NCI-H1436 treated with DMSO at 0.1 percent for 48 hours (cell line): ENCODE measurements around the gene MPZL2.

Experiments used
- DNase-seq: peaks from one replicate; lab custom pipeline; 2025; lab: John Stamatoyannopoulos, UW

The MPZL2 gene

DNA sequence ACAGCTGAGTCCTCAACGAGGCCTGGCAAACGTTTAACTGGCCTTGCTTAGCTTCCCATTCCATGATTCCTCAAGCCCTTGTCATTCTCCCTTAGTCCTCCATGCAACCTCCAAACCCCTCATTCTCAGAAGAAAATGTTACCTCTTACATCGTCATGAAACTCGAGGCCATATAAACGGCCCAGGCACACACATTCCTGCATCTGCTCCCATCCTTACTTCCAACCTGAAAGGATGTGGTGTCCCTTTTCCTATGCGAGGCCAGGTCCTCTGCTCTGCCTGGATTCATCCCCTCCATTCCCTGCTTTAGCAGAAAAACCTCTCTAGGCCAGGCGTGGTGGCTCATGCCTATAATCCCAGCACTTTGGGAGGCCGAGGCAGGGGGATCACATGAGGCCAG is 20.9 kb downstream of the MPZL2 start:
- DNase-seq, result no peak

DNA sequence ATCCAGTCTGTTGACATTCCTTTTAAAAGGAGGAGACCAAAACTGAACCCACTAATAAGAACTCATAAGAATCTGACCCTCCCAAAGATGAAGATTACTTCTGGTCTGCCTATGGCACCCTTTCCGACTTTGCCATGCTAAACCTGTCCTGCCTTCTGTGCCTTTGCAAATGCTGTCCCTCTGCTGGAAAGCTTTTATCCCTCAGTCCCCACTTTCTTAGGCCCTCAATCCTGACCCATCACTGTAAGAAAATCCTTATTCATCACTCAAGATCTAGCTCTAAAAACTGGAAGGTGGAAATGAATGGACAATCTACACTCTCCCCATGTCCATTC is 22.4 kb downstream of the MPZL2 start:
- no peak for DNase-seq

DNA sequence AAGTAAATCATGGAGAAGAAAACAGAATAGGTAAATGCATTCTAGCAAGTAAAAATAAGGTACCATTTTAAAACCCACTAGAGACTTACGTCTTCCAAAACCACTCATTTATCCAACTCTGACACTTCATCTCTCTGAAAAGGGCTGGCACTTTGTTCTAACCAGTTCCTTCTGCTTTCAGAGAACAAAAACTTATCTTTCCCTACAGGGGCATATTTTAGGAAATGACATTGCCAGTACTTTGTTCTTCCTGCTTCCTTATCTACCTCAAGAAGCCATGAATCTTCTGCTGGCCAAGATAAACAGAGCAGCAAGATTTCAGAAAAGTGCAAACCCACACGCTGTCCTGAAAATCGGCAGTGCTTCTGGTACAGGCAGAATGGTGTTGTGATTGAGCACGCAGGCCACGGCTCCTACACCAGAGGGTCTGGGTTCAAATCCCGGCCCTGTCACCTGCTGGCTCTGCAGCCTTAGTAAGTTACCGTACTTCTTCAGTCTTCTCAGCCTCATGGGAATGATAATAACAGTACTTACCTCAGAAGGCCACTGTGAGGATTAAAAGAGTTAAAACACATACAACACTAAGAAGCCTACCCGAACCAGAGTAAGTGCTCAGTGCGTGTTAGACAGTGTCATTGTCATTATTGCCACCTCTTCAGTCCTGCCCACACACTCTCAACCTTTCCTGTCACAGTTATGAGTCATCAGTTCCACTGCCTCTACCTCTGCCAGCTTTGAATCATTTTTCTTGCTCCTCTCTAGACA is 22.9 kb downstream of the MPZL2 start:
- DNase-seq, result no peak

- DNase-seq, result no peak
Measured at GRCh38 chr11:118239509-118240205, 24.4 kb downstream of the MPZL2 start.

- no peak for DNase-seq
Measured at GRCh38 chr11:118238929-118239328, 25.2 kb downstream of the MPZL2 start.

GRCh38 chr11:118238421-118238820 is 25.7 kb downstream of the MPZL2 start:
- DNase-seq, result no peak

DNA sequence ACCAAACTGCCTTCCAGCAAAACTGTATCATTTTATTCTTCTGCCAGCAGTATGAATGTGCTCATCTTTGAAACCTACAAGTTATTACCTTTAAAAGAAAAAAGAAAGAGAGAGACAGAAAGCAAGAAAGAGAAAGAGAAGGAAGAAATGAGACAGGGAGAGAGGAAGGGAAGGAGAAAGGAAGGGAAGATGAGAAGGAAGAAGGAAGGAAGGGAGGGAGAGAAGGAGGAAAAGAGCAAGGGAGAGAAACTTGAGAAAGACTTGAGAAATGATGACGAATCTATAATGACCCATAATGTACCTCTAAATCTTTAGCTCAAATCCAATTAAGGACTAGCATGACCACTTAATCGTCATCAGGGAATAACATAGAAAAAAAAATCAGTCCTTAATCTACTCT is 27.9 kb downstream of the MPZL2 start:
- DNase-seq, result no peak

DNA sequence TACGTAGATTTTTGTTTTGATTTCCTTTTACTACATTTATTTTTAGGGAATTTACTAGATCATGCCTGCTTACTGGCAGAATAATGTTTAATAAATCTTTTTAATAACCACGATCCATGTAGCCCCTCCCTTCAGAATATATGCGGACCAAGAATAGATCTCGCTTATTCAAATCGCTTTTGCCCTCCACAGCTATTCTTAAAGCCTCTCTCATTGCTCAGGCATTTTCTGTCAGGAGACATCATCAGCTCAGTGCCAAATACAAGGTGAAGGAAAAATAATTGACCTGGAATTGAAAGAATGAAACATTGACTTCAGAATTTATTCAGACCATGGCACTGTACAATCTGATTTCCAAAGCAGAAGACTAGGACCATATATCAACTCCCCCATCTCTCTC is 29.3 kb downstream of the MPZL2 start:
- DNase-seq, result no peak

DNA sequence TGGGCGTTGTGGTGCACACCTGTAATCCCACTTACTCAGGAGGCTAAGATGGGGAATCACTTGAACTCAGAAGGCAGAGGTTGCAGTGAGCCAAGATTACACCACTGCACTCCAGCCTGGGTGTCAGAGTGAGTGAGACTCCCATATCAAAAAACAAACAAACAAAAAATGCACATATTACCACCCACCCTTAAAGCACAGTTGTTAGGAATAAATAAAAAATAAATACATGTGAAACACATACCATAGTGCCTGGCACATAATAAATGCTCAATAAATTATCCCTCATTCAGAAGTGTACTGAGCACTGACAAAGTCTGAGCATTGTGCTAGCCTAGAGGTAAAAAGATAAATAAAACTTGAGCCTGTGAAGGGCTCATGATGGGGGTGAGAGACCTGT is 30.2 kb downstream of the MPZL2 start:
- DNase-seq, result no peak

DNA sequence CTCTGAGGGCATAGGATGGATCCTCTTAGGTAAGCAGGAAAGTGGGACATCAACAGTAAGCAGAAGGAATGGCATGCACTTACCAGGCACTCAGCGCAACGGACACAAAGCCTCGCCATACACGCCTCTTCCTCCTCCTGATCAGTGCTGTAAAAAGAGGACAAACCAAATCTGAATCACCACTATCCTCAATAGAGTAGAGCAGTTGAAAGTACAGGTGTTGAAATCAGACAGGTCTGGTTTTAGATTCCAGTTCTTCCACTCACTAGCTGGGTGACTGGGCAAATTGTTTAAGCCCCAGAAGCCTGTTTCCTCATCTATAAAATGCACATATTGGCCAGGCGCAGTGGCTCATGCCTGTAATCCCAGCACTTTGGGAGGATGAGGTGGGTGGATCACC is 30.7 kb downstream of the MPZL2 start:
- no peak for DNase-seq

DNA sequence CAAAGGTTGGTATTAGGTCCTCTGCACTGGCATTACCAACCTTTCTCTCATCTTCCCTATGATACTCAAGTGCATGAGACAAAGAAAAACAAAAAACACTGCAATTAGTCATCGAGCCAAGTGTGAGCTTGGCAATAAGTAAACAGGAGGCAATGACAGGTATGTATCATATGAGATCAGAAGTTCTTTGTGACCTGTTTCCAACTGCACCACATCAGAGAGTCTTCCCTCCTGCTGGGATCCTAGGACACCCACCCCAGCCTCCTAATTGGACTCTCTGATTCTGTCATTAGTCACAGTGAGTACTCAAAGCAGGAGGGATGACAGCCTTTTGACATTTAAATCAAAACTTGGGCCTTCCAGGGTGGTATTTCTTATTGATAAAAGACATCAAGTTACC is 31.4 kb downstream of the MPZL2 start:
- no peak for DNase-seq

GRCh38 chr11:118231461-118231860 is 32.6 kb downstream of the MPZL2 start:
- no peak for DNase-seq

DNA sequence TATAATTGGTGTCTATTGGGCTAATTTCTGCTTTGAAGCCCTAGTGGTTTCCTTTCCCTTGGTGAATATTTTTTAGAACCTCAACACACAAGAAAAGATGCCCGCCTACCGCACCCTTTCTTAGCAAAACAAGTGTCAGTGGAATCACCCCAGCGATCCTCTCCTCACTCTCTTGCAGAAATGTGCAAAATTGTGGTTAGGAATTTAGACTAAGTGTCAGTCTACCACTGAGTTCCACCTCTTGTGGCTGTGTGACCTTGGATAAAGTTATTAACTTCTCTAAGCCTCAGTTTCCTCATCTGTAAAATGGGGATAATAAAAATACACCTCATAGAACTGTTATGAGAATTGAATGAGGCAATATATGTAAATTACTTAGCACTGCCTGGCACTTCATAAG is 34.0 kb downstream of the MPZL2 start:
- DNase-seq, result no peak

DNA sequence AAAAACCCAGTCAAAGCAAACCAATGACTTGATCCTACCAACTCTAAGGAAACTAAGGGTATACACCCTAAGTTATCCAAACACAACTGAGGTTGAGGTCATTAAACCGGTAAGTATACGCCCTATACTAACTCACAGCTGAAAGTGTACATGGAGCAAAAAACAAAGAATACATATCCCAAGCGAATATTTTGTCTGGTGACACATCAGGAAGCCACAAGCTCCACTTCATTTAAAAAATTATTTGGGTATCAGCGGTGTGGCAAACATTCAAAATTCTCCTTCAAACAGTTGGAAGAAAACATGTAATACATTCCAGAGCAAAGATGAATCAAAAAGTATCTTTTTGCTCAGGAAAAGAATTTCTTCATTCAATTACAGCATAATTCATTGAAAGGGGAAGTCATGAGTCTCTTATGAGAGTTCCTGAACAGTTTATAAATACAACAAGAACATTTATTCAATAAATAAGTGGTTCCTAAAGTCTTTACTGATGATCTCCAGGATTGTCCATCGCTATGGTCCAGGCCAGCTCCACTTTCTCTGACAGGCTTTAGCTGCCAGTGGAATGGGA is 34.7 kb downstream of the MPZL2 start:
- no peak for DNase-seq

- DNase-seq, result no peak
Measured at GRCh38 chr11:118227865-118228785, 36.0 kb downstream of the MPZL2 start.

DNA sequence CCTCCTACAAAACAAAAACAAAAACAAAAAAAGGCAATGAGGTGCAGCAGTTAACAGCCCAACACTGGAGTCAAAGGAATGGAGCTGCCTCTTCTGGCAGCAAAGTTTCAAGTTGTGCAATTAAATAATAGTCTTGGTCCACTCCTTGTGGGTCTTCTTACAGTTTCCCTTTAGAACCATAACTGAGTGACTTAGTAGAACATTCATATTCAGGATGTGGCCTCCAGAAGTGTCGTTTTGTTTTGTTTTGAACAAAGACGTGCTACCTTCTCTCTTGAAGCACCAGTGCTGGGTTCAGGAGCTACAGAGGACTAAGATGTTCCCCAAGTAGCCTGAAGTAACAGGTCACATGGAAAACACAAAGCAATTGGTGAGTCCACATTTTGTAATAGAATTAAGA is 37.3 kb downstream of the MPZL2 start:
- DNase-seq, result no peak

DNA sequence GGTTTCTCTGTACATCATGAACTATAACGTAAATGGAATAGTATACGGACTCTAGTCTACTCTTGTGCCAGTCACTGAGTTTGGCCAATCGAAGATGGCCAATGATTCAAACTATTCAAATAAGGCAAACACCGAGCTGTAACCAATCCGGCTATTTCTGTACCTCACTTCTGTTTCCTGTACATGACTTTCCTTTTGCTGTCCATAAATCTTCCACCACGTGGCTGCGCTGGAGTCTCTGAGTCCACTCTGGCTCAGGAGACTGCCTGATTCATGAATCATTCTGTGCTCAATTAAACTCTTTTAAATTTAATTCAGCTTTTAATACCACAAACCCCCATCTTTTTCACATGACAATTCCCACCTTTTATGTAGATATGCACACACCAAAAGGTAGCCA is 37.8 kb downstream of the MPZL2 start:
- no peak for DNase-seq

DNA sequence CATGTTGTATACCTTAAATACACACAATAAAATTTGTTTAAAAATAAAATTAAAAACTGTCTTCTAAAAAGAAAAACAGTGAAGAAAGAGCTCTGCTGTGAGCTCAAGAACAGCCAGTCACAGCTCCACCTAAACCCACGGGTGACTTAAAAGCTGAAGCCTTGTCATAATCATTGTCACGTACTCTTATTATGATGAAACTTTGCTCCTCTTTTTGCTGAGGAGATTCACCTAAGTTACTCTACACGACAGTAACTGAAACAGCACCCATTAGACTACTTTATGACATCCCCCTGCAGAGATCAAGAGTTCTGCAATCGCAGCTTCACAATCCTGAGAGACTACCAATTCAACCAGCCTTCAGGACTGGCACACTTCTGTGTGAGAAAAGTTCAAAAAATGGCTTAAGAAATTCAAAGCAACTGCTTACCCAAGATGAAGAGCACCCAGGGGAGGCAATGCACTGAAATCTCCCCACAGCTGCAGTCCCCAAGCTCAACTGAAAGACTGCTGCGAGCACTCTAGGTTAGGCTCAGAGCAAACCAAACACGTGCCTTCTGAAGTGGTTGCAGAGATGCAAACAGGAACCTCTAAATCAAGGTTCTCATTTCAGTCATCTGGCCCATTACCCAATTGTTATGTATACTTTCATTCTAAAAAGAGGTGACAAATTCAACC is 39.4 kb downstream of the MPZL2 start, which contains the start of gene JAML:
JAML (minus strand) TSS at position 501 of the 678 bp plus-strand sequence. CDS start 10,145 bp downstream, outside the sequence.
- DNase-seq, result no peak

DNA sequence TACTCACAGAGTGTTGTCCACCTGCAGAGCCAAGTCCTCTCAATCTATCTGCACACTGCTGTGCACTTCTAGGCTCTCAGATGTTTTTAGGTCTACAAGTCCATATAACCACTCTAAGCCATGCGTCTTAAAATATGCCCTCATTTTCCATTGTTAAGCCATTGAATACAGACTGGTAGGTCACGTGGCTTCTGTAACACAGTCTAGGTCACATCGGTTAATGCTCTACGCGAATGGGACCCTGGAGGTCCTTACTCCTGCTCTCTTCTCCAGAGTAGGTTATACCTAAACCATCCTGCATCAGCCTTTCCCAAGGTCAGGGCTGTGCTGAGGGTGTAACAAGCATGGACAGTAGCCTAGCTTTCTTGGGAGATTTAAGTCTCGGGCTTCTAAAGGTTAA is 40.1 kb downstream of the MPZL2 start:
- DNase-seq, result no peak

DNA sequence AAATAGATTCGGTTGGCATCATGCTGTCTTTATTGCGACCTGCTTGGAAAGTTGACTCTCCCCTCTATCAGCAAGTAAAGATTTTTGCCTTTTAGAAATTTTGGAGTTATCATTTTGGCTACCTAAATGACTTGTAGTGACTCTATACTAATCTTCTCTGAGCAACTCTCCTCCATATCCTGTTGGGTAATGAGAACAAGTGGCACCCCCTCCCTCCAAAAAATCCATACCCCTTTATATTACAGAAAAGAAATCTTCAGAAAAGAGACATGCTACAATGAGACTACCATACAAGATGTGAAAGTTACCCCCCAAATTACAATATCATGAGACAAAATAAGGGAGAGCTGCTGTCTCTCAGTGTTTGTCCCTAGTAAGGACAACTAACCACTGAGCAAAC is 40.5 kb downstream of the MPZL2 start:
- DNase-seq, result no peak

DNA sequence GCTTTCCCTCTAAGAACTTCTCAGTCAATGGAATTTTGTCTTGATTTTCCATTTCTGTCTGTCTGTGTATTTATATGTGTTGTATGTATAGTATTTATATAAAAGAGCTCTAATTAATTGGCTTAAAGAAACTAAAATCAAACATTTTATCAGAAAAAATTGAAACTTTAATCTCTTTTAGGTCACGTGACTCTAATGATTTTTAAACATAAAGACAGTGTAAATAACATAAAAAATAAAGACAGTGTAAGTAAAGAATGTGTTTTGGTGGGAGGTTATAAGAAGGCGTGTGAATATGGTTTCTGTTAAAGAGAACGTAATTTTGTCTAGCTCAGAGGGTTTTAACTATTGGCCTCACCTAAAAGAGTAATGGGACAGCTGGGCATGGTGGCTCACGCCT is 41.7 kb downstream of the MPZL2 start:
- DNase-seq, result no peak

DNA sequence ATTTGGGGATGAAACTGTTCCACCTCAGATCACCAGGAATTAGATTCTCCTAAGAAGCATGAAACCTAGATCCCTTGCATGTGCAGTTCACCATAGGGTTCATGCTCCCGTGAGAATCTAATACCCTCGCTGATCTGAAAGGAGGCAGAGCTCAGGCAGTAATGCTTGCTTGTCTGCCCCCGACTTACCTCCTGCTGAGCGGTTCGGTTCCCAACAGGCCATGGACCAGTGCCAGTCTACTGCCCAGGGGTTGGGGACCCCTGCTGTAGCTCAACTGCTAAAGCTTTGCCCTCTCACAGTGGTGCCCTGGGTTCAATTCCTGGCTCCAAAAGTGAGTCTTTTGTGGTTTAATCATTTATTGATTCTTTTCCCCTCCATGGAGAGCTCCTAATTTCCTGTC is 42.7 kb downstream of the MPZL2 start:
- no peak for DNase-seq
